MCF 10A (cell line): ENCODE measurements around the gene TAGAP. TPM values are rescaled to one million over a fixed set of nuclear protein-coding genes. Genes with fewer than 3 reads are reported as not detected.
"Not testable (repeated sequence)": the region's sequence is repeated elsewhere in the genome, so short reads cannot be mapped to it uniquely, and the experiment has no call there.

Experiments used
- BruUV-seq: library from RNA; stranded (reverse); fragments of 400-500 nt; replicated peaks from 2 replicates; lab custom pipeline; 2021; lab: Mats Ljungman, UMichigan
- CTCF ChIA-PET: fragments of 300-600 bp; sonication (Branson Sonifier 250); formaldehyde crosslinking; extraction: SDS; loops from one replicate; lab custom pipeline; 2021; ENCODE audit warnings: antibody characterized with exemption, inconsistent platforms; lab: Yijun Ruan, JAX
- POLR2A ChIA-PET: fragments of 300-600, 350-650 bp; sonication (Branson Sonifier 250); formaldehyde crosslinking; extraction: SDS; loops from one replicate; lab custom pipeline; 2020; ENCODE audit warnings: antibody characterized with exemption, inconsistent platforms; lab: Yijun Ruan, JAX
- DNase-seq: peaks from one replicate; pipeline ENCODE4 v3.0.0-alpha.2; 2018; ENCODE audit not compliant: unreplicated experiment
- H3K27ac Mint-ChIP-seq: one replicate; pipeline ENCODE4 v1.8.0; 2022; ENCODE audit warnings: mild to moderate bottlenecking, low read depth, mixed read lengths; ENCODE audit not compliant: unreplicated experiment
- H3K27me3 Mint-ChIP-seq: one replicate; pipeline ENCODE4 v1.8.0; 2022; ENCODE audit warnings: mixed read lengths; ENCODE audit not compliant: insufficient read depth, unreplicated experiment
- H3K36me3 Mint-ChIP-seq: one replicate; pipeline ENCODE4 v1.8.0; 2022; ENCODE audit warnings: mild to moderate bottlenecking, moderate library complexity, mixed read lengths; ENCODE audit not compliant: insufficient read depth, unreplicated experiment
- H3K4me1 Mint-ChIP-seq: one replicate; pipeline ENCODE4 v1.8.0; 2022; ENCODE audit warnings: mixed read lengths; ENCODE audit not compliant: insufficient read depth, unreplicated experiment
- H3K4me3 Mint-ChIP-seq: one replicate; pipeline ENCODE4 v1.8.0; 2022; ENCODE audit warnings: mild to moderate bottlenecking, moderate library complexity, mixed read lengths; ENCODE audit not compliant: unreplicated experiment
- H3K9me3 Mint-ChIP-seq: one replicate; pipeline ENCODE4 v1.8.0; 2022; ENCODE audit warnings: mixed read lengths; ENCODE audit not compliant: unreplicated experiment
- intact Hi-C: fragments of 100-400 bp; cut with micrococcal nuclease; formaldehyde crosslinking; loops from 2 replicates; pipeline ENCODE4 v1.14.1; 2022
- total RNA-seq: library from RNA; stranded (reverse); gene quantifications from 2 replicates; pipeline ENCODE4 v1.2.3, GENCODE V29; 2022
- TF ChIP-seq, protein P1 (sequence below): fragments of 200-600 bp; IDR thresholded peaks from one replicate; pipeline ENCODE4 v1.8.0; 2022; ENCODE audit warnings: antibody characterized with exemption, mild to moderate bottlenecking; ENCODE audit not compliant: unreplicated experiment

Gene TAGAP
- total RNA-seq, 1 experiment from 2014 or later: not detected

DNA sequence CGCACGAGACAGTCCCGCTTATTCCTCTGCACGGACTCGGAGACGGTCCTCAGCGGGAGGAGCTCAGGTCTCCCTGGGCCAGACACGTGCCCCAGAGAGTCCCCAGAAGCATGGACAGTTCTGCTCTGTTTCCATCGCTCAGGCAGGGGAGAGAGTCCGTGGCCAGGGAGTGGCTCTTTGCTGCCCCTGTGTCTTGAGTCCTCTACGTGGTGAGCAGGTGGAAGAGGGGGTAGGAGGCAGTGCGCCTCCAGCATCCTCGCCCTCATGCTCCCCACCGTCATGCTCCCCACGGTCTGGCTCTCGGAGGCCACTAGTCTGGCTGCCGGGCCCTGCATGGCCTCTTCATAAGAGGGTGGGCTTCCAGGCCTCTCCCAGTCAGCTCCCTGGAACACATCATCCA is 8.9 kb downstream of the TAGAP start:
- H3K4me3 Mint-ChIP-seq: no peak overlapping the region
- POLR2A ChIA-PET: no interaction called here

DNA sequence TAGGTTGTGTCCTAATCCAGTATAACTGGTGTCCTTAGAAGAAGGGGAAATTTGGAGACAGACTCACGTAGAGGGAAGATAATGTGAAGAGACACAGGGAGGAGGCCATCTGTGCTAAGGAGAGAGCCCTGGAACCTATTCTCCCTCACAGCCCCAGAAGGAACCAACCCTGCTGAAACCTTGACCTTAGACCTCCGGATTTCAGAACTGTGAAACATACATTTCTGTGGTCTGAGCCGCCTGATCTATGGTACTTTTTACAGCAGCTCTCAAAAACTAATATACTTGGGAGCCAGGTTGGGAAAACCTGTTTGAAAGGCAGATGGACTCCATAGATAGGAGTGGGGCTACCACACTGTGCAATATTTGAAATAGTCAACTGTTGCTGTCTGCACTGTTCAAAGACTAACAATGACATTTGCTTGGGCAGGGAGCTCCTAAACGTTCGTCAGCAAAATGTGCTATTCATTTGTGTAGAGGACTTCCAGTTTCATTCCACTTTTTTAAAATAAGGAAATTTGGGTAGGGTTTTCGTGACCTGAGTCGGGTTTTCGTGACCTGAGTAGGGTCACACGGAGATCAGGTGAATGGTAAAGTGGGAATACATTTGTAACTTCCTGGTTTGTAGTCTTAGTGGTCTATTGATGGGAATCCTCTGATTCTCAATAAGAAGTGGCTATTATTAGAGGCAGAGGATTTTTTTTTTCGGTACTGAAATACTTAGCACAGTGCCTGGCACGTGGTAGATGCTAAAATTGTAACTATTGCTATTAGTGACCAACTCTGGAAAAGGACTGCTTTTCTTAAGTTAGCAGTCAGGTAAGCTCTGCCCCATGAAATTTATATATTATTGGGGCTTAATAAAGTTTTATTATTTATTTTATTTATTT is 11.4 kb downstream of the TAGAP start:
- ChIA-PET CTCF (interaction anchor here (0.6 to 1.5 kb wide), 4 partner anchors 24 to 101 kb away, joined by 3 to 5 read pairs (median 4); no protein-coding TSS in a partner anchor), POLR2A (interaction anchor here (0.9 kb wide), 1 partner anchor 74 kb away, joined by 3 read pairs; no protein-coding TSS in a partner anchor)
- Mint-ChIP-seq H3K36me3 (no peaks in the 10 kb centered on the region), H3K27me3 (no peaks in the 10 kb centered on the region), H3K4me3 (no peak overlapping the region), H3K27ac (no peak overlapping the region), H3K4me1 (no peaks in the 10 kb centered on the region), H3K9me3 (no peaks in the 10 kb centered on the region)
- BruUV-seq: no TSS peak
- DNase-seq: no peak
- TF ChIP-seq, protein P1, sequence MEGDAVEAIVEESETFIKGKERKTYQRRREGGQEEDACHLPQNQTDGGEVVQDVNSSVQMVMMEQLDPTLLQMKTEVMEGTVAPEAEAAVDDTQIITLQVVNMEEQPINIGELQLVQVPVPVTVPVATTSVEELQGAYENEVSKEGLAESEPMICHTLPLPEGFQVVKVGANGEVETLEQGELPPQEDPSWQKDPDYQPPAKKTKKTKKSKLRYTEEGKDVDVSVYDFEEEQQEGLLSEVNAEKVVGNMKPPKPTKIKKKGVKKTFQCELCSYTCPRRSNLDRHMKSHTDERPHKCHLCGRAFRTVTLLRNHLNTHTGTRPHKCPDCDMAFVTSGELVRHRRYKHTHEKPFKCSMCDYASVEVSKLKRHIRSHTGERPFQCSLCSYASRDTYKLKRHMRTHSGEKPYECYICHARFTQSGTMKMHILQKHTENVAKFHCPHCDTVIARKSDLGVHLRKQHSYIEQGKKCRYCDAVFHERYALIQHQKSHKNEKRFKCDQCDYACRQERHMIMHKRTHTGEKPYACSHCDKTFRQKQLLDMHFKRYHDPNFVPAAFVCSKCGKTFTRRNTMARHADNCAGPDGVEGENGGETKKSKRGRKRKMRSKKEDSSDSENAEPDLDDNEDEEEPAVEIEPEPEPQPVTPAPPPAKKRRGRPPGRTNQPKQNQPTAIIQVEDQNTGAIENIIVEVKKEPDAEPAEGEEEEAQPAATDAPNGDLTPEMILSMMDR: no peak
- intact Hi-C loops: no loop called here

More for the DNA sequence above, 8.9 kb downstream of the TAGAP start:
- CTCF ChIA-PET: interaction anchor here (0.7 to 10.0 kb wide), 4 partner anchors 27 to 100 kb away, joined by 3 to 128 read pairs (median 3); no protein-coding TSS in a partner anchor
- BruUV-seq: no TSS peak
- DNase-seq: no peak
- peaks cover 14% of the 10 kb centered on the region for H3K4me1 Mint-ChIP-seq
- no peaks in the 10 kb centered on the region for H3K27me3 Mint-ChIP-seq
- H3K36me3 Mint-ChIP-seq: no peaks in the 10 kb centered on the region
- H3K9me3 Mint-ChIP-seq: no peaks in the 10 kb centered on the region
- TF ChIP-seq, protein P1: no peak
- no peak overlapping the region for H3K27ac Mint-ChIP-seq
- intact Hi-C loops: no loop called here

GRCh38 chr6:159031846-159032245 is 12.9 kb downstream of the TAGAP start:
- BruUV-seq: no TSS peak
- intact Hi-C loops: no loop called here
- TF ChIP-seq, protein P1: no peak
- no peaks in the 10 kb centered on the region for H3K9me3 Mint-ChIP-seq
- H3K27me3 Mint-ChIP-seq: no peaks in the 10 kb centered on the region
- no peak for DNase-seq
- no peaks in the 10 kb centered on the region for H3K4me1 Mint-ChIP-seq
- H3K4me3 Mint-ChIP-seq: no peak overlapping the region
- H3K27ac Mint-ChIP-seq: no peak overlapping the region
- POLR2A ChIA-PET: no interaction called here
- no peaks in the 10 kb centered on the region for H3K36me3 Mint-ChIP-seq
- CTCF ChIA-PET: interaction anchor here (0.6 to 0.9 kb wide), 4 partner anchors 26 to 623 kb away, joined by 3 to 4 read pairs (median 4); no protein-coding TSS in a partner anchor

DNA sequence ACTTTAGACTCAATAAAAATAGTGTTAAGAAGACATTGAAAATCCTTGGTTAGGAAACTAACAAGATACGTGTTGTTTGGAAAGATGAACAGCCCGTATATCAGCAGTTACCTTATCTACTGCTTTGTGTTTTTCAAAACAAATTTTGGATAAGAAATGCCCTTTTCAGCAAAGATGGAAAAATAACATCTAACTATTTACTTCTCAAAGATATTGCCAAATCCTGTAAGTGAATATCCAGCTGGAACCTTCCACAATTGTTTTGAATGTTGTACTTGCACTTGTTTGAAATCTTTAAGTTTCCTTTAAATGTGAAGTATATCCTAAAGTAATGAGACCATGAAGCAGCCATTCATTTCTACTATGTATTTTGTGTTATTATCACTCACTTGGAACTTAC is 14.6 kb downstream of the TAGAP start:
- no peak overlapping the region for H3K27ac Mint-ChIP-seq
- ChIA-PET POLR2A (interaction anchor here (1.1 kb wide), 1 partner anchor 42 kb away, joined by 4 read pairs; no protein-coding TSS in a partner anchor), CTCF (interaction anchor here (0.7 to 1.0 kb wide), 3 partner anchors 12 to 104 kb away, joined by 3 to 4 read pairs (median 3); no protein-coding TSS in a partner anchor)
- BruUV-seq: no TSS peak
- H3K9me3 Mint-ChIP-seq: peaks cover 8% of the 10 kb centered on the region
- TF ChIP-seq, protein P1: no peak
- no peaks in the 10 kb centered on the region for H3K4me1 Mint-ChIP-seq
- H3K36me3 Mint-ChIP-seq: no peaks in the 10 kb centered on the region
- H3K4me3 Mint-ChIP-seq: no peak overlapping the region
- DNase-seq: no peak
- H3K27me3 Mint-ChIP-seq: no peaks in the 10 kb centered on the region
- intact Hi-C loops: no loop called here

DNA sequence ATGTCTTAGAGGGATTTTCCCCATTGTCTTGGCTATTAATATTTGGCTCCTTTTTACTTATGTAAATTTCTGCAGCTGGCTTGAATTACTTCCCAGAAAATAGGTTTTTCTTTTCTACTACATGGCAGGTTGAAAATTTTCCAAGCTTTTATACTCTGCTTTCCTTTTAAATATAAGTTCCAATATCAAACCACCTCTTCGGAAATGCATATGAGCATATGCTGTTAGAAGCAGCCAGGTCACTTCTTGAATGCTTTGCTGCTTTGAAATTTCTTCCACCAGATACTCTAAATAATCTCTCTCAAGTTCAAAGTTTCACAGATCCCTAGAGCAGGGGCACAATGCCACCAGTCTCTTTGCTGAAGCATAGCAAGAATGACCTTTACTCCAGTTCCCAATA is 19.6 kb downstream of the TAGAP start:
- POLR2A ChIA-PET, H3K27ac Mint-ChIP-seq, DNase-seq, BruUV-seq, H3K4me3 Mint-ChIP-seq, H3K9me3 Mint-ChIP-seq, H3K4me1 Mint-ChIP-seq, CTCF ChIA-PET, H3K27me3 Mint-ChIP-seq, intact Hi-C loops, H3K36me3 Mint-ChIP-seq: not testable (repeated sequence)
